Fibroblast of skin of left biceps (primary cell): ENCODE results near the gene EXOC6B.
A peak's percentile ranks its signal among the peaks of the same experiment; 100 is the strongest.

Experiments
- DNase-seq, 2 experiments: peaks; one replicate each; pipeline ENCODE4 v3.0.0-alpha.2; 2013; ENCODE audit warnings: low read depth in 2 of 2

The EXOC6B gene

GRCh38 chr2:72828840-72829507, 3.1 kb upstream of the EXOC6B start:
- no peak for DNase-seq

DNA sequence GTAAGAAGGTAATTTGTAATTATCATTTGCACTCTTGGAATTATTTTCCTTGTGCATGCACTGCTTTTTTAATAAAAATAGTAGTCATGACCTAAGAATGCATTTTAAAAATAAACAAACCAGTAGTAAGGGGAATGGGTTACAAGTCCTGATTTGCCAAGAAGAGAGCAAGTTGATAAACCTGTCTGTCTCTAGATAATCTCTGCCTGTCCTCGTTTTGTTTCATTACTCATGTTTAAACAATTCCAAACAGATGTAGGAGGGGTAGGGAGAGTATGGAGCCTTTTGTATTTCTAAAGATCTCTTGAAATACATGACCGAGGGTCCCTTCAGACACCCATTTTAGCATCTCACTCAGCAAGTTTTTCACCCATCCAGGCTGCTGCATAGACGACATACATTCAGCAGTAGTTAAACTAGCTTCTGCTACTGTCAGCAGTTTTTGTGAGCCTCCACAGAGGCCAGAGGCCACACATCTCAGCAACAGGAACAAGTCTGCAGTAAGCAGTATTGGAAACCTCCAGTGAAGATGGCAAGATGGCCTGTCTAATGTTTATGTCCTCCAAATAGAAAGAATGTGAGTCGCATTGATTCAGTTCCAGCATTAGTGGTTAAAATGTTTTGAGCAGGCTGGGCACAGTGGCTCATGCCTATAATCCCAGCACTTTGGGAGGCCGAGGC, 2.3 kb upstream of the EXOC6B start:
- DNase-seq = no peak

DNA sequence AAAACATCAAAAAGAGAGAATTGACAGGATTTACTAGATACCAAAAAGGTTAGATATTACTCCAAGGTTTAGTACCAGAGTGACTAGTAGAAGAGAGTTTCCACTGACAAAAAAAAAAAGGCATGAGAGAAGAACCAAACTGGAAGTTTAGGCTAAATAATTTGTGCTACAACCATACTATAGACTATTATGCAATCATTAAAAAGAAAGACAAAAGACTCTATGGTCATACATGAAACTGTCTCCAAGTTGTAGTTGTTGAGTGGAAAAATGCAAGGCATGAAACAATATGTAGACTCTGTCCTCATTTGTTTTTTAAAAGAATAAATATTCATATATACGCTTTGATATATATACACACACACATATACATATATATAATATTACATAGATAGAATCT, 1.7 kb upstream of the EXOC6B start:
- no peak for DNase-seq

- no peak for DNase-seq
Measured at GRCh38 chr2:72826156-72826477, 284 bp upstream of the EXOC6B start.

GRCh38 chr2:72824224-72824842, 1.5 kb downstream of the EXOC6B start:
- peak in 1 of 2 experiments; percentile 6 for DNase-seq

GRCh38 chr2:72822794-72823193, 3.0 kb downstream of the EXOC6B start:
- no peak for DNase-seq

DNA sequence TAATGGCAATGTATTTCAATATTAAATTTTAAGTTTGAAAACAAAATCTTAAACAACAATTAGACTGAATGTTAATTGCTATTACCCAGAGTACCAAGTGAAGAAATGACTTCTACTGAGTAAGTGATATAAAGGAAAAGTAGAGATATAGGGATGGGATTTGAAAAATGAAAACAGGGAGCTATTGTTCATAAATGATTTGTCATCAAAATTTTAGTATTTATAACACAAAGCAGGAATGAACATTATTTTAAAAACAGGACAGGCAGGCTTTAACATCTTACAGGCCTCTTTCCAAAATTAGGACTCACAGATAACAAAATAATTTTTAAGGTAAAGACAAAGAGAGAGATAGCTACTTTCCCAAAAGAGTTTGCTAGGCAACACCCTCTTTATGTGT, 3.9 kb downstream of the EXOC6B start:
- DNase-seq = no peak

DNA sequence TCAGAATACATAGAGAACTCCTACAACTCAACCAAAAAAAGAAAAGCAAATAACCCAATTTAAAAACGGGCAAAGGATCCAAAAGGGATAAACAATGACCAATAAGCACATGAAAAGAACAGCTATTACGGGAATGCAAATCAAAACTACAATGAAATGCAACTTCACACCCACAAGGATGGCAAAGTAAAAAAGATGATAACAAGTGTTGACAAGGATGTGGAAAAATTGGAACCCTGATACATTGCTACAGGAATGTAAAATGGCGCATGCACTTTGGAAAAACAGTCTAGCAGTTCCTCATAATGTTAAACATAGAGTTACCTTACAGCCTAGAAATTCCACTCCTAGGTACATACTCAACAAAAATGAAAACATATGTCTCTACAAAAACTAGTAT, 4.7 kb downstream of the EXOC6B start:
- no peak for DNase-seq

GRCh38 chr2:72819501-72819900, 6.3 kb downstream of the EXOC6B start:
- DNase-seq = no peak

GRCh38 chr2:72815655-72816278, 10.1 kb downstream of the EXOC6B start:
- DNase-seq = no peak

DNA sequence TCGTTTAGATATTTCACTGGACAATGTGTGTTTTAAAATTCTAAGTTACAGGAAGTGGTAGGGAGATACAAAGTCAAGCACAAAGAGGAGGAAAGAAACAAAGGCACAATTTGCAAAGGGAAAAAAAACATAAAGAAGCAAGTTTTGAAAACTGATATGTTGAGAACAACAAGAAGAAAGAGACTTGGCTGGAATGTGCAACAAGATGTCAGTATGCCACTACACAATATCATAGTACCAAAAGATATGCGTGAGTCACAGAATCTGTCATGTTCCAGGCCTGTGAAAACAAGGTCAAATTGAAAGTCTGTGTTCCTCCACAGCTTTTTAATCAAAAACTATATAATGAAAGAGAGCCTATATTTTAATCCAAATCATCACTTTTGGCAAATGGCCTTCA, 12.0 kb downstream of the EXOC6B start:
- no peak for DNase-seq

GRCh38 chr2:72810165-72810564, 15.7 kb downstream of the EXOC6B start:
- no peak for DNase-seq

DNA sequence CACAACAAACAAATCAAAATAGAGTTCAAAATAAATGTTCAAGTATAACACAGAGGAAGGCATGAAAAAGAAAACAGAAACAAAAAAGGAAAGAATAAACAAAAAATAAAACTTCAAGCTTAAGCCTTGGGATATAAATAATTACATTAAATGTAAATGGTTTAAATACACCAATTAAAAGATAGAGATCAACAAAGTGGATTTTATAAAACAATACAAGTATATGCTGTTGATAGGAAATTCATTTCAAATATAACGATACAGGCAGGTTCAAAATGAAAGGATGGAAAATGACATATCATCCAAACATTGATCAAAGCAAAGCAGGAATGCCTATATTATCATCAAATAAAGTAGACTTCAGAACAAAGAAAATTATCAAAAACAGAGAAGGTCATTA, 16.7 kb downstream of the EXOC6B start:
- DNase-seq = no peak

DNA sequence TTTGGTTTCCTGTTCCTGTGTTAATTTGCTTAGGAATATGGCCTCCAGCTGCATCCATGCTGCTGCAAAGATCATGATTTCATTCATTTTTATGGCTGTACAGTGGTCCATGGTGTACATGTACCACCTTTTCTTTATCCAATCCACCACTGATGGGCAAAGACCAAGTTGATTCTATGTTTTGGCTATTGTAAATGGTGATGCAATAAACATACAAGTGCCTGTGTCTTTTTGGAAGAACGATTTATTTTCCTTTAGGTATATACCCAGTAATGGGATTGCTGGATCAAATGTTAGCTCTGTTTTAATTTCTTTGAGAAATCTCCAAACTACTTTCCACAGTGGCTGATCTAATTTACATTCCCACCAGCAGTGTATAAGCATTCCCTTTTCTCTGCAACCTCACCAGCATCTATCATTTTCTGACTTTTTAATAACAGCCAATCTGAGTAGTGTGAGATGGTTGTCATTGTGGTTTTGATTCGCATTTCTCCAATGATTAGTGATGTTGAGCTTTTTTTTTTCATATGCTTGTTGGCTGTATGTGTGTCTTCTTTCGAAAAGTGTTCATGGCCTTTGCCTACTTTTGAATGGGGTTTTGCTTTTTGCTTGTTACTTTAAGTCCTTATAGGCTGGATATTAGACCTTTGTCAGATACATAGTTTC, 19.4 kb downstream of the EXOC6B start:
- DNase-seq = no peak

- DNase-seq = no peak
Measured at GRCh38 chr2:72803626-72804320, 22.1 kb downstream of the EXOC6B start.

DNA sequence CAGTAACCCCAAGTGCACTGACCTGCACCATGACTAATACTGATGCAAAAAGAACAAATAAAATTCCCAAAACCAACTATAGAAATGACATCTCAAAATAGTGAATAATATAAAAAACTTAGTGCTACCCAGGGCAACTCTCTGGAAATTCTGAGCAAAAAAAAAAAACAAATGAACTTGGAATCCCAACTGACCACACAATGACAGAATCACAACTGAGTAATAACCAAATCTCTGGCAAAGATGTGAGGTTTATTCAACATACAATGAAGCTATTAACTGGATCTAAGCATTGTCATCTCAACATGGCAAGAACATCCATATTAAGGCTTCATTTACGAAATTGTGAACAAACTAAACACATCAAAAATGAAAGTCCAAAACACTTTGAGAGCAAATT, 22.7 kb downstream of the EXOC6B start:
- no peak for DNase-seq

- no peak for DNase-seq
Measured at GRCh38 chr2:72800492-72800891, 25.3 kb downstream of the EXOC6B start.

DNA sequence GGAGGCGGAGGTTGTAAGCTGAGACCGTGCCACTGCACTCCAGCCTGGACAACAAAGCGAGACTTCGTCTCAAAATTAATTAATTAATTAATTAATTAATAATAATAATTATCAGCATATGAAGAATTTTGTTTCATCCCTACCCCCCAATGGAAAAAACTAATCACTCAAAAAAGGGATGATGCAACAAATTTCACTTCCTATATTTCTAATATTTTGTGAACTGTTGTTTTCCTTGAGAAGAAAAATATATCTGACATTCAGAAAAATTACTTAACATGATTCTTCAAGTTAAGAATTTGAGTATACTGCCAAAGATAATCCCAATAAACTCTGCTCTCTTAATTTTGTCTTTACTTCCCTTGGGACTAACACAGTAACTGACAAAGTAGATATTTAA, 28.1 kb downstream of the EXOC6B start:
- DNase-seq = no peak

DNA sequence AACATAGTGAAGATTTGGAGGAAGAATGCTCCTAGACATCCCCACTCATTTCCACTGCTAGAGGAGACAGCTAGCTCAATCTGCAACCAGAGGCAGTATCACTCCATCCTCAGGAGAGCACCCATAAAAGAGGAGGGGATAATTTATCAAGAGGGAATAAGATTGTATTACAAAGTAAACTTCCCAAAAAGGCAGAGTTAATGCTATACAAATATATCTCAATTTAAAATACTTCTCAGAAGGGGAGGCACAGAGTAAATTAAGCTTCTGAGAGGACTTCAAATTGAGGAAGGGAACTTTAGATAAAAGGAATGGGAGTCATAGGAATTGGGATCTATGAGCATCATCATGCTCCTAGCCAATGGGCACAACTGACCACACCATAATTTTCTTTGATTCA, 29.1 kb downstream of the EXOC6B start:
- DNase-seq = no peak

GRCh38 chr2:72794572-72794971, 31.3 kb downstream of the EXOC6B start:
- DNase-seq = no peak

DNA sequence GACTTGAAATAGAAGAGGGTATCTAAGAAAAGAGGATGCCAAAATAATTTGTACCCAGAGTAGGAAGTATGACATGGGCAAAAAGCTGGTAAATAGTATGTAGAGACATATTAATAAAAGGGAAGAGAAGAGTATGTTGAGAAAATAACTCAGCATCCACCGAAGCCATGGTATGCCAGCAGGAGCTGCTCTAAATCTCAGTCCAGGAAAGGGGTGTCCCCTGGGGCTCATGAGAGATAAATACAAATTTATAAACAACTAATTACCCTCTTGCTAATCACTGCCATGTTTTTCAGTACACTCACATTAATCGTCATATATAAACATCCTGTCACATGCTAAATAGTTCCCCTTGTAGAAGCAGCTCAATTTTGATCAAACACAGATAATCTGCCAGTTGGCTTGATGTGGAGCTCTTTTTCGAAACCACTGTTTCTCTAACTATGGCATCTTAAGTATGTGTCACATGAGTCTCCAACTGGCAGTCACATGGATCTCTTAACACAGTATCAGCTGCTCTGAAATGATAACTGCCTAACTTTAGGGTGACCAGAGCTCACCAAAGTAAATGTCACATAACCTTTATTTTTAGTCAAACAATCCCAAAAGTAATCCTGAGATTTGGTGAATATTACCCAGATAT, 31.9 kb downstream of the EXOC6B start:
- no peak for DNase-seq
